Glutamatergic neuron (in vitro differentiated cells): ENCODE results near the gene ECEL1. TPM values are rescaled to one million over a fixed set of nuclear protein-coding genes. Genes with fewer than 3 reads are reported as not detected.
A peak's percentile ranks its signal among the peaks of the same experiment; 100 is the strongest.
"Not testable (repeated sequence)": the region's sequence is repeated elsewhere in the genome, so short reads cannot be mapped to it uniquely, and the experiment has no call there.

Experiments used
- DNase-seq: peaks from one replicate; pipeline ENCODE4 v3.0.0; 2022
- H3K27ac Mint-ChIP-seq: one replicate; pipeline ENCODE4 v1.8.0; 2020; ENCODE audit warnings: mild to moderate bottlenecking, mixed read lengths, inconsistent platforms; ENCODE audit not compliant: unreplicated experiment
- H3K27me3 Mint-ChIP-seq: one replicate; pipeline ENCODE4 v1.8.0; 2020; ENCODE audit warnings: mild to moderate bottlenecking, moderate library complexity, mixed read lengths, inconsistent platforms; ENCODE audit not compliant: unreplicated experiment
- H3K36me3 Mint-ChIP-seq: one replicate; pipeline ENCODE4 v1.8.0; 2020; ENCODE audit warnings: mild to moderate bottlenecking, mixed read lengths, inconsistent platforms; ENCODE audit not compliant: unreplicated experiment
- H3K4me1 Mint-ChIP-seq: one replicate; pipeline ENCODE4 v1.8.0; 2020; ENCODE audit warnings: mild to moderate bottlenecking, low read depth, mixed read lengths, inconsistent platforms; ENCODE audit not compliant: unreplicated experiment
- H3K4me3 Mint-ChIP-seq: one replicate; pipeline ENCODE4 v1.8.0; 2020; ENCODE audit warnings: mild to moderate bottlenecking, mixed read lengths, inconsistent platforms; ENCODE audit not compliant: unreplicated experiment
- H3K9me3 Mint-ChIP-seq: one replicate; pipeline ENCODE4 v1.8.0; 2020; ENCODE audit warnings: mild to moderate bottlenecking, moderate library complexity, mixed read lengths, inconsistent platforms; ENCODE audit not compliant: unreplicated experiment
- total RNA-seq: library from RNA; stranded (reverse); fragmentation: NEBNext Ultra II Directional; extraction: Animal tissue kit (Norgen Biotek cat#: 25700); gene quantifications from one replicate; pipeline ENCODE4 v1.2.1, GENCODE V29; 2021; ENCODE audit not compliant: unreplicated experiment
- TF ChIP-seq, protein P1 (sequence below): fragments of 200-600 bp; sonication (generic); IDR thresholded peaks from one replicate; pipeline ENCODE4 v1.5.0; 2021; ENCODE audit not compliant: partially characterized antibody, unreplicated experiment

Gene ECEL1
- total RNA-seq, 1 donor from 2014 or later, result 2.3 TPM

- TF ChIP-seq, protein P1, sequence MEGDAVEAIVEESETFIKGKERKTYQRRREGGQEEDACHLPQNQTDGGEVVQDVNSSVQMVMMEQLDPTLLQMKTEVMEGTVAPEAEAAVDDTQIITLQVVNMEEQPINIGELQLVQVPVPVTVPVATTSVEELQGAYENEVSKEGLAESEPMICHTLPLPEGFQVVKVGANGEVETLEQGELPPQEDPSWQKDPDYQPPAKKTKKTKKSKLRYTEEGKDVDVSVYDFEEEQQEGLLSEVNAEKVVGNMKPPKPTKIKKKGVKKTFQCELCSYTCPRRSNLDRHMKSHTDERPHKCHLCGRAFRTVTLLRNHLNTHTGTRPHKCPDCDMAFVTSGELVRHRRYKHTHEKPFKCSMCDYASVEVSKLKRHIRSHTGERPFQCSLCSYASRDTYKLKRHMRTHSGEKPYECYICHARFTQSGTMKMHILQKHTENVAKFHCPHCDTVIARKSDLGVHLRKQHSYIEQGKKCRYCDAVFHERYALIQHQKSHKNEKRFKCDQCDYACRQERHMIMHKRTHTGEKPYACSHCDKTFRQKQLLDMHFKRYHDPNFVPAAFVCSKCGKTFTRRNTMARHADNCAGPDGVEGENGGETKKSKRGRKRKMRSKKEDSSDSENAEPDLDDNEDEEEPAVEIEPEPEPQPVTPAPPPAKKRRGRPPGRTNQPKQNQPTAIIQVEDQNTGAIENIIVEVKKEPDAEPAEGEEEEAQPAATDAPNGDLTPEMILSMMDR, result no peak
- Mint-ChIP-seq H3K4me3 (no peak overlapping the region), H3K4me1 (no peaks in the 10 kb centered on the region), H3K36me3 (no peaks in the 10 kb centered on the region), H3K27ac (no peak overlapping the region), H3K9me3 (peaks cover 2% of the 10 kb centered on the region), H3K27me3 (peaks cover 14% of the 10 kb centered on the region)
- no peak for DNase-seq
These were observed 46.4 kb downstream of the ECEL1 start for GRCh38 chr2:232441147-232441651.

- peaks cover 16% of the 10 kb centered on the region for H3K27me3 Mint-ChIP-seq
- H3K27ac Mint-ChIP-seq, H3K36me3 Mint-ChIP-seq, H3K4me3 Mint-ChIP-seq, H3K9me3 Mint-ChIP-seq, H3K4me1 Mint-ChIP-seq: not testable (repeated sequence)
- TF ChIP-seq, protein P1, result peak; percentile 90
- peak; percentile 97 for DNase-seq
These were observed 47.2 kb downstream of the ECEL1 start for GRCh38 chr2:232440220-232441018.

GRCh38 chr2:232439758-232440135 is 47.9 kb downstream of the ECEL1 start:
- no peaks in the 10 kb centered on the region for H3K36me3 Mint-ChIP-seq
- DNase-seq, result peak; percentile 11
- TF ChIP-seq, protein P1, result peak; percentile 62
- H3K9me3 Mint-ChIP-seq, result peaks cover 2% of the 10 kb centered on the region
- H3K27ac Mint-ChIP-seq, result no peak overlapping the region
- no peak overlapping the region for H3K4me3 Mint-ChIP-seq
- no peaks in the 10 kb centered on the region for H3K4me1 Mint-ChIP-seq
- H3K27me3 Mint-ChIP-seq, result peaks cover 16% of the 10 kb centered on the region

DNA sequence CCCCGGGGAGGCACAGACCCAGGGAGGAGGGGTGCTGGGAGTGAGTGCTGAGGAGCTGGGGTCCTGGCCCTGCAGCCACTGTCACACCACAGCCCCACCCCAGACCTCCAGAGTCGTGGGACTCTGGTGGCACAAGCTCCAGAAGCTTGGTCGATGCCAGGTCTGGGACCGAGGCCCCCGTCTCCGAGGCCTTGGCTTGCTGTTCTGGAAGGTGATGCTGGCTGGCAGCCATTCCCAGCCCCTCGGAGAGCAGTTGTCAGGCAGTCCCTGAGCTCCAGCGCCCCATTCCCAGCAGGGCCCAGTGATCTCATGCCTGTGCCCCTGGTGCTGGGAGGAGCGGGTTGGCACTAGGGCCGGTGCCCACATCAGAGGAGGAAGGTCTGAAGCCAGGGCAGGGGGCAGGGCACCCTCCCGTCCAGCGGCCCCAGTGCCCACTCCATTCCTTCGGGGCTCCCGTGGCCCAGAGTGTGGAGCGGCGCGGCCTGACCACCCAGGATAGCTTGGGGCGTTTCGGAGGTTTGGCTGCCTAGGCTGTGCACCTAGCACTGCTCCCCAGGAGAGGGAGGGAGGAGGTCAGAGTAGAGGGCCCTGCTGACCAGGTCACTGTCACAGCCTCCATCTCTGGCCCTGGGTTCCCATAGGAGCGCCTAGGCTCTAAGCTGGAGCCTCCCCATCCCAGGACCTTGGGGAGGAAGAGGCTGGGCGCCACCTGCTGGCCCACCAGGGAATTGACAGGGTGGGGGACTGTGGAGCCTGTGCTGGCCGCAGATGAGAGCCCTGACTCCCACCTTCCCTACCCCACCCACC is 48.5 kb downstream of the ECEL1 start:
- Mint-ChIP-seq H3K4me3 (no peak overlapping the region), H3K27ac (no peak overlapping the region), H3K27me3 (peaks cover 16% of the 10 kb centered on the region), H3K4me1 (no peaks in the 10 kb centered on the region), H3K36me3 (no peaks in the 10 kb centered on the region), H3K9me3 (peaks cover 2% of the 10 kb centered on the region)
- DNase-seq, result peak; percentile 59
- TF ChIP-seq, protein P1, result peak; percentile 75
